Neural crest cell (in vitro differentiated cells): Measurements from ENCODE around the gene IQCK. TPM values are rescaled to one million over a fixed set of nuclear protein-coding genes. Genes with fewer than 3 reads are reported as not detected.

Experiments
- DNase-seq: peaks from one replicate; pipeline ENCODE4 v3.0.0; 2021; ENCODE audit warnings: low read depth, mixed read lengths, low spot score
- H3K27ac Mint-ChIP-seq: one replicate; pipeline ENCODE4 v1.8.0; 2021; ENCODE audit warnings: mild to moderate bottlenecking, mixed read lengths; ENCODE audit not compliant: unreplicated experiment
- H3K27me3 Mint-ChIP-seq: 2 replicates; pipeline ENCODE4 v1.8.0; 2021; ENCODE audit warnings: low read depth, mild to moderate bottlenecking, mixed read lengths
- H3K36me3 Mint-ChIP-seq: 2 replicates; pipeline ENCODE4 v1.8.0; 2021; ENCODE audit warnings: low read depth, mild to moderate bottlenecking, mixed read lengths
- H3K4me1 Mint-ChIP-seq: 2 replicates; pipeline ENCODE4 v1.8.0; 2021; ENCODE audit warnings: mixed read lengths
- H3K4me3 Mint-ChIP-seq: one replicate; pipeline ENCODE4 v1.8.0; 2021; ENCODE audit warnings: mild to moderate bottlenecking, mixed read lengths
- H3K9me3 Mint-ChIP-seq: 2 replicates; pipeline ENCODE4 v1.8.0; 2021; ENCODE audit warnings: mixed read lengths
- CTCF ChIP-seq: fragments of 200-600 bp; sonication (generic); conservative IDR thresholded peaks from 2 replicates; pipeline ENCODE4 v1.5.0; 2021; ENCODE audit warnings: antibody characterized with exemption, mild to moderate bottlenecking
- total RNA-seq: library from RNA; stranded (reverse); gene quantifications from 2 replicates; pipeline ENCODE4 v1.2.1, GENCODE V29; 2021

IQCK gene
- total RNA-seq, 1 donor from 2014 or later = 23.7 TPM

DNA sequence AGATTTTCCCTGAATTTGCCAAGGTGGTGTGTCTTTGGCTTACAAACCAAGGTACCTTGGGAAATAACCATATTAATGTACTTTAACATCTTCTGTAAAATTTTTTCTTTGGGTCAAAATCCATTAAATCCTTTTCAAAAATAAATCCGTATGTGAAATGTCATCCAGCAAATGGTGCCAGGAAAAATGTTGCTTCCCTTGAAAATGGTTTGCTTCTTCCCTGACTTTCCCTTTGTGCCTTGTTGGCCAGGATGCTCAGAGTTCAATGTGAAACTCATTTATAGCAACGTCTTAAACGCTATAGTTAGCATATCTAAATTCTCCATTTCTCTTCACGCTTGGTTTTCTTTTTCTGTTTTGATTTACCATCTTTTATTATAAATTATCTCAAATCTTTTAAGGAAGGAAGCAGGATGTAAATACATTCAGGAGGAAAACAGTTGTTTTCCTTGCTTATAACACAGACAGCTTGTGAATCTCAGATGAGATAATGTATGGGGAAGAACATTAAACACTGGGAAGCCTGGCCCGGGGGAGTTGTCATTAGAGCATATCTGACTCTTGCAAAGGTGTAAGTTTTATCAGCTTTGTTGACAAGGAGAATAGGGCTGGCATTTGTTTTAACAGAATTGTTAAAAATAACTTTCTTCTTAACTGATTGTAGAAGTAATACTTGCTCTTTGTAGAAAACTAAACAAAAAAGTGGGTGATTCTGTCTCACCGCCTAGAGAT is 124.5 kb downstream of the IQCK start:
- no peak for TF ChIP-seq CTCF
- Mint-ChIP-seq H3K9me3 (no peaks in the 10 kb centered on the region), H3K36me3 (no peaks in the 10 kb centered on the region), H3K27me3 (no peaks in the 10 kb centered on the region), H3K4me3 (no peak overlapping the region), H3K4me1 (peaks cover 12% of the 10 kb centered on the region), H3K27ac (no peak overlapping the region)
- DNase-seq = no peak

DNA sequence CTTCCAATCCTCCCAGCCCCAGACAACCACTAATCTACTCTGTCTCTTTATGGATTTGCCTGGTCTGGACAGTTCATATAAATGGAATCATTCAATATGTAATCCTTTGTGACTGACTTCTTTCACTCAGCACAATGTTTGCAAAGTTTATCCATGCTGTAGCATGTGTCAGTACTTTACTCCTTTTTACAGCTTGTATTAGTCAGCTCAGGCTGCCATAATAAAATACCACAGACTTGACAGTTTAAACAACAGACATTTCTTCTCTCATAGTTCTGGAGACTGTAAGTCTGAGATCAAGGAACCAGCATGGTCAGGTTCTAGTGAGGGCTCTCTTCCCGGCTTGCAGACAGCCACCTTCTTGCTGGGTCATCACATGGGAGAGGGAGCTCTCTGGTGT is 125.3 kb downstream of the IQCK start:
- no peaks in the 10 kb centered on the region for H3K36me3 Mint-ChIP-seq
- no peak overlapping the region for H3K27ac Mint-ChIP-seq
- no peak for TF ChIP-seq CTCF
- no peaks in the 10 kb centered on the region for H3K9me3 Mint-ChIP-seq
- no peak overlapping the region for H3K4me3 Mint-ChIP-seq
- no peak for DNase-seq
- no peaks in the 10 kb centered on the region for H3K27me3 Mint-ChIP-seq
- peaks cover 4% of the 10 kb centered on the region for H3K4me1 Mint-ChIP-seq

GRCh38 chr16:19844945-19845641 is 127.0 kb downstream of the IQCK start:
- TF ChIP-seq CTCF = no peak
- H3K4me3 Mint-ChIP-seq = no peak overlapping the region
- no peaks in the 10 kb centered on the region for H3K36me3 Mint-ChIP-seq
- no peak overlapping the region for H3K27ac Mint-ChIP-seq
- H3K4me1 Mint-ChIP-seq = peaks cover 8% of the 10 kb centered on the region
- no peaks in the 10 kb centered on the region for H3K27me3 Mint-ChIP-seq
- no peaks in the 10 kb centered on the region for H3K9me3 Mint-ChIP-seq
- DNase-seq = no peak

DNA sequence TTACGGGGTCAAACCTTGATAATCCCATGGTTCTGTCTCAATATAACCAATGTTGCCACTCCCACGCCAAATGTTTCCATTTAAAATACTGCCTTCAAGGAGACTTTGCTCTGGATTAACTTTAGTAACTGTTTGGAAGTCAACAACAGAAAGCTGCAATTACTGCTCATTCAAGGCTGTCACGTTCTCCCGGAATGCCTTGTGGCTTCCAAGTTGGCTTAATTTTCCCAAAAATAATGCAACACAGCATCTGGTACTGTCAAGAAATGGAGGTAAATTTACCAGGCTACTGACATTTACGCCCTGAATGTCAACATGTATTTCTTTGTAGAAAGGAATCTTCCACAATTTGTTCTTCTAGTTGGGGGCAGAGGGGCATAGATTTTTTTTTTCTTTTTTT is 128.4 kb downstream of the IQCK start:
- H3K9me3 Mint-ChIP-seq = no peaks in the 10 kb centered on the region
- H3K36me3 Mint-ChIP-seq = peaks cover 3% of the 10 kb centered on the region
- H3K27me3 Mint-ChIP-seq = no peaks in the 10 kb centered on the region
- TF ChIP-seq CTCF = no peak
- H3K27ac Mint-ChIP-seq = no peak overlapping the region
- H3K4me1 Mint-ChIP-seq = peaks cover 21% of the 10 kb centered on the region
- H3K4me3 Mint-ChIP-seq = no peak overlapping the region
- DNase-seq = no peak

- Mint-ChIP-seq H3K36me3 (peaks cover 3% of the 10 kb centered on the region), H3K9me3 (no peaks in the 10 kb centered on the region), H3K27ac (no peak overlapping the region), H3K27me3 (no peaks in the 10 kb centered on the region), H3K4me3 (no peak overlapping the region), H3K4me1 (peaks cover 32% of the 10 kb centered on the region)
- TF ChIP-seq CTCF = no peak
- DNase-seq = no peak
Measured at GRCh38 chr16:19848756-19849155, 130.7 kb downstream of the IQCK start.
